Liver (tissue), 9 donors: ENCODE data around the gene IL12RB1. TPM values are rescaled to one million over a fixed set of nuclear protein-coding genes. Genes with fewer than 3 reads are reported as not detected.

Experiments
- DNase-seq: peaks from one replicate; pipeline ENCODE4 v3.0.0-alpha.2; 2017; ENCODE audit warnings: low spot score
- H3K27ac ChIP-seq, 2 donors: one replicate each; pipeline ENCODE4 v1.7.0; 2013; ENCODE audit warnings: inconsistent platforms in 2 of 2, low read length in 2 of 2, control low read depth in 1 of 2, low read depth in 1 of 2, mild to moderate bottlenecking in 1 of 2
- H3K27me3 ChIP-seq, 4 donors: one replicate each; pipeline versions ENCODE4 v1.6.1 to v1.7.0; 2013; ENCODE audit warnings: low read length in 3 of 4, inconsistent platforms in 1 of 4, mild to moderate bottlenecking in 1 of 4, moderate library complexity in 1 of 4; ENCODE audit not compliant: control insufficient read depth in 4 of 4, insufficient read depth in 4 of 4
- H3K36me3 ChIP-seq, 4 donors: one replicate each; pipeline versions ENCODE4 v1.6.1 to v1.7.0; 2013; ENCODE audit warnings: low read length in 3 of 4, mild to moderate bottlenecking in 3 of 4, low read depth in 1 of 4, moderate library complexity in 1 of 4; ENCODE audit not compliant: control insufficient read depth in 4 of 4, insufficient read depth in 3 of 4
- H3K4me1 ChIP-seq, 4 donors: one replicate each; pipeline versions ENCODE4 v1.6.1 to v1.7.0; 2013; ENCODE audit warnings: low read length in 3 of 4, mild to moderate bottlenecking in 3 of 4, moderate library complexity in 1 of 4; ENCODE audit not compliant: control insufficient read depth in 4 of 4, insufficient read depth in 4 of 4
- H3K4me3 ChIP-seq, 3 donors: one replicate each; pipeline versions ENCODE4 v1.6.1 to v1.7.0; 2013; ENCODE audit warnings: low read length in 3 of 3, control low read depth in 1 of 3, low read depth in 1 of 3, mild to moderate bottlenecking in 1 of 3
- H3K9ac ChIP-seq, 2 donors: one replicate each; pipeline ENCODE4 v1.7.0; 2013; ENCODE audit warnings: low read length in 2 of 2, mild to moderate bottlenecking in 2 of 2, moderate library complexity in 2 of 2, control low read depth in 1 of 2, low read depth in 1 of 2
- H3K9me3 ChIP-seq, 4 donors: one replicate each; pipeline versions ENCODE4 v1.6.1 to v1.7.0; 2013; ENCODE audit warnings: low read length in 3 of 4; ENCODE audit not compliant: control insufficient read depth in 4 of 4
- EGR1 ChIP-seq, 2 donors: IDR thresholded peaks; 2 replicates each; pipeline ENCODE4 v1.6.1; 2016 to 2018; ENCODE audit warnings: antibody characterized with exemption in 2 of 2, low read depth in 2 of 2
- HNF4G ChIP-seq: IDR thresholded peaks from 2 replicates; pipeline ENCODE4 v1.6.1; 2016; ENCODE audit warnings: antibody characterized with exemption
- JUND ChIP-seq, 2 donors: IDR thresholded peaks; 2 replicates each; pipeline ENCODE4 v1.6.1; 2016; ENCODE audit warnings: antibody characterized with exemption in 2 of 2
- NR2F2 ChIP-seq: IDR thresholded peaks from 2 replicates; pipeline ENCODE4 v1.6.1; 2016; ENCODE audit warnings: antibody characterized with exemption
- RXRA ChIP-seq, 2 donors: IDR thresholded peaks; 2 replicates each; pipeline ENCODE4 v1.6.1; 2017 to 2018; ENCODE audit warnings: antibody characterized with exemption in 2 of 2, mild to moderate bottlenecking in 1 of 2
- SP1 ChIP-seq: IDR thresholded peaks from 2 replicates; pipeline ENCODE4 v1.6.1; 2018; ENCODE audit warnings: antibody characterized with exemption, mild to moderate bottlenecking
- TAF1 ChIP-seq: conservative IDR thresholded peaks from 2 replicates; pipeline ENCODE4 v1.6.1; 2016; ENCODE audit warnings: antibody characterized with exemption, mild to moderate bottlenecking
- YY1 ChIP-seq: IDR thresholded peaks from 2 replicates; pipeline ENCODE4 v1.6.1; 2016; ENCODE audit warnings: antibody characterized with exemption, mild to moderate bottlenecking
- WGBS: extraction: QIAGEN DNeasy Blood & Tissue Kit; methylation state at CpG from one replicate; pipeline ENCODE4 v1.1.7; 2013; 5-methylcytosine and 5-hydroxymethylcytosine counted together
- polyA plus RNA-seq, 2 donors: library from polyadenylated mRNA; stranded (reverse) in 1 of 2; unstranded in 1 of 2; fragments of 200-250 nt in 1 of 2; fragments of >200 nt in 1 of 2; fragmentation: Nextera tagmentation in 1 of 2; extraction: Ambion mirVana in 1 of 2; gene quantifications; one replicate each; pipeline versions ENCODE4 v1.2.1 to v1.2.3, GENCODE V29; 2013 to 2015
- total RNA-seq, 2 donors: library from RNA; depleted of rRNA; stranded (reverse); fragments of >200 nt; gene quantifications; one replicate each; pipeline ENCODE4 v1.2.3, GENCODE V29; 2014
- TF ChIP-seq, protein P1 (sequence below): IDR thresholded peaks from 2 replicates; pipeline ENCODE4 v1.6.1; 2016; ENCODE audit warnings: antibody characterized with exemption
- TF ChIP-seq, protein P2 (sequence below): IDR thresholded peaks from 2 replicates; pipeline ENCODE4 v1.6.1; 2016; ENCODE audit warnings: antibody characterized with exemption
- TF ChIP-seq, protein P3 (sequence below): IDR thresholded peaks from 2 replicates; pipeline ENCODE4 v1.6.1; 2016; ENCODE audit warnings: antibody characterized with exemption, mild to moderate bottlenecking
- TF ChIP-seq, protein P4 (sequence below): fragments of 150-350 bp; IDR thresholded peaks from 2 replicates; pipeline ENCODE4 v1.5.1; 2017; ENCODE audit warnings: improper control_type of control experiment, low read depth, low read length; ENCODE audit not compliant: missing input control
- donor health status: healthy.
- donor health status: healthy.
- donor health status: healthy.
- donor health status: healthy.
- donor health status: healthy.

Gene IL12RB1
- total and polyA plus RNA-seq, 4 donors: 0.43 to 2.4 (median 1.1) TPM

DNA sequence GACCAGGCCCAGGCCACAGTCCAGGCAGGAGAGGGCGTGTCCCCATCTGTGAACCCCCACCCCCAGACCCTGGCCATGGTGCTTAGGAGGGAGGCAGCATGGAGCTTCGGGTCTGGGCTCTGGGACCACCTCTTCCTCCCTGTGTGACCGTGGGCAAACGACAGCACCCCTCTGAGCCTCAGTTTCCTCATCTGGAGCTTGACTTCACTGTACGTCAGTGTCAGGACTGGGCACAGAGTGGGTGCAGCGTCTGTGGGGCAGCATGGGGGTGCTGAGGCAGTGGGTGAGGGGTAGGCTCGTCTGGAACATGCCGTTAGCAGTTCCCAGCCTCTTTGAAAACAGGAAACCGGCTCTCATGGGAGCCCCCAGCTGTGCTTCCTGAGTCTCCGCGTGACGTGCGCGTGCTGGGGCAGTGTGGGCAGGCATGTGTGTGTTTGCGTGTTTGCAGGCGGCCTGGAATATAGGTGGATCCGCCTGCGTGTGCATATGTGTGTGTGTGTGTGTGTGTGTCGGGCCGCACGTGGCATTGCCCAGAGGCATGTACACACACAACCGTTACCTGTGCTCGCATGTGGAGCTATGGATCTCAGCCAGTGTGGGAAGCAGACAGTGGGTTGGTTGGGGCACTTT lies 63.0 kb downstream of the IL12RB1 start:
- Histone ChIP-seq H3K36me3 (no peaks in the 10 kb centered on the region), H3K4me1 (peaks cover 6 to 29% (median 16%) of the 10 kb centered on the region in 4 donors), H3K27me3 (no peaks in the 10 kb centered on the region), H3K9ac (no peak overlapping the region), H3K4me3 (no peak overlapping the region), H3K9me3 (no peaks in the 10 kb centered on the region), H3K27ac (peak overlapping the region; percentile 64 to 65)
- TF ChIP-seq NR2F2: no peak
- TF ChIP-seq HNF4G: no peak
- TF ChIP-seq EGR1 (IDR thresholded peaks at IDR 0.05; ENCODE audit: low read depth in 2 of 2): no peak
- TF ChIP-seq, protein P1, sequence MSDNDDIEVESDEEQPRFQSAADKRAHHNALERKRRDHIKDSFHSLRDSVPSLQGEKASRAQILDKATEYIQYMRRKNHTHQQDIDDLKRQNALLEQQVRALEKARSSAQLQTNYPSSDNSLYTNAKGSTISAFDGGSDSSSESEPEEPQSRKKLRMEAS: peak; percentile 56
- TF ChIP-seq, protein P2, sequence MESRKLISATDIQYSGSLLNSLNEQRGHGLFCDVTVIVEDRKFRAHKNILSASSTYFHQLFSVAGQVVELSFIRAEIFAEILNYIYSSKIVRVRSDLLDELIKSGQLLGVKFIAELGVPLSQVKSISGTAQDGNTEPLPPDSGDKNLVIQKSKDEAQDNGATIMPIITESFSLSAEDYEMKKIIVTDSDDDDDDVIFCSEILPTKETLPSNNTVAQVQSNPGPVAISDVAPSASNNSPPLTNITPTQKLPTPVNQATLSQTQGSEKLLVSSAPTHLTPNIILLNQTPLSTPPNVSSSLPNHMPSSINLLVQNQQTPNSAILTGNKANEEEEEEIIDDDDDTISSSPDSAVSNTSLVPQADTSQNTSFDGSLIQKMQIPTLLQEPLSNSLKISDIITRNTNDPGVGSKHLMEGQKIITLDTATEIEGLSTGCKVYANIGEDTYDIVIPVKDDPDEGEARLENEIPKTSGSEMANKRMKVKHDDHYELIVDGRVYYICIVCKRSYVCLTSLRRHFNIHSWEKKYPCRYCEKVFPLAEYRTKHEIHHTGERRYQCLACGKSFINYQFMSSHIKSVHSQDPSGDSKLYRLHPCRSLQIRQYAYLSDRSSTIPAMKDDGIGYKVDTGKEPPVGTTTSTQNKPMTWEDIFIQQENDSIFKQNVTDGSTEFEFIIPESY: no peak
- TF ChIP-seq SP1: peak; percentile 57
- TF ChIP-seq RXRA (IDR thresholded peaks at IDR 0.05): peak in 1 of 2 donors; percentile 18
- TF ChIP-seq, protein P3, sequence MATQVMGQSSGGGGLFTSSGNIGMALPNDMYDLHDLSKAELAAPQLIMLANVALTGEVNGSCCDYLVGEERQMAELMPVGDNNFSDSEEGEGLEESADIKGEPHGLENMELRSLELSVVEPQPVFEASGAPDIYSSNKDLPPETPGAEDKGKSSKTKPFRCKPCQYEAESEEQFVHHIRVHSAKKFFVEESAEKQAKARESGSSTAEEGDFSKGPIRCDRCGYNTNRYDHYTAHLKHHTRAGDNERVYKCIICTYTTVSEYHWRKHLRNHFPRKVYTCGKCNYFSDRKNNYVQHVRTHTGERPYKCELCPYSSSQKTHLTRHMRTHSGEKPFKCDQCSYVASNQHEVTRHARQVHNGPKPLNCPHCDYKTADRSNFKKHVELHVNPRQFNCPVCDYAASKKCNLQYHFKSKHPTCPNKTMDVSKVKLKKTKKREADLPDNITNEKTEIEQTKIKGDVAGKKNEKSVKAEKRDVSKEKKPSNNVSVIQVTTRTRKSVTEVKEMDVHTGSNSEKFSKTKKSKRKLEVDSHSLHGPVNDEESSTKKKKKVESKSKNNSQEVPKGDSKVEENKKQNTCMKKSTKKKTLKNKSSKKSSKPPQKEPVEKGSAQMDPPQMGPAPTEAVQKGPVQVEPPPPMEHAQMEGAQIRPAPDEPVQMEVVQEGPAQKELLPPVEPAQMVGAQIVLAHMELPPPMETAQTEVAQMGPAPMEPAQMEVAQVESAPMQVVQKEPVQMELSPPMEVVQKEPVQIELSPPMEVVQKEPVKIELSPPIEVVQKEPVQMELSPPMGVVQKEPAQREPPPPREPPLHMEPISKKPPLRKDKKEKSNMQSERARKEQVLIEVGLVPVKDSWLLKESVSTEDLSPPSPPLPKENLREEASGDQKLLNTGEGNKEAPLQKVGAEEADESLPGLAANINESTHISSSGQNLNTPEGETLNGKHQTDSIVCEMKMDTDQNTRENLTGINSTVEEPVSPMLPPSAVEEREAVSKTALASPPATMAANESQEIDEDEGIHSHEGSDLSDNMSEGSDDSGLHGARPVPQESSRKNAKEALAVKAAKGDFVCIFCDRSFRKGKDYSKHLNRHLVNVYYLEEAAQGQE: no peak
- TF ChIP-seq TAF1: no peak
- 69% methylated on average over 23 of the region's 23 CpGs for WGBS
- DNase-seq: peak; percentile 51

DNA sequence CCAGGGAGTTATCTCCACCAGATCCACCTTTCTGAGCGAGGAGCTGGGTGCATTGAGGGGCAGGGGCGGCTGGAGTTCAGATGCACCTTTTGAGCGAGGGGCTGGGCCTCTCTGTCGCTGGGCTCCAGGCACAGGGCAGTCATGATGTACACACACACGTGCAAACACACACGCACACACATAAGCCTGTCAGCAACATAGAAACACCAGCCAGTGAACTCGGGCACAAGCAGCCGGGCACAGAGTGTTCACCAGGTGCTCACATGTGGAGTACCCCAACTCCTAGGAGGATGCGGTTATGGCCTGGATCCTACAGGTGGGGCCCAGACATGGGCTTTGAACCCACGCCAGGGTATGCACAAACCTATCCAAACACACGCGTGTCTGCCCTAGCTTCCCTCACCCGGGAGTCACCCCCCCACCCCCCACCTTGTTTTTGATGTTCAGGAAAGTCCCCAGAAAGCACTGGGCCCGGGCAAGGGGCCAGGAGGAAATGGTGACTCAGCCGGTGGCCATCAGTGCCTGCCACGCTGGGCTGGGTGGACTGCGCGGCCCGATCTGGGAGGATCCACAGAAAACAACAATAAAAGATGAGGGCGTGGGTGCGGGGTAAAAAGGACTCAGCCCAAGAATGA lies 65.5 kb downstream of the IL12RB1 start:
- WGBS: 49% methylated on average over 21 of the region's 21 CpGs
- Histone ChIP-seq H3K36me3 (no peaks in the 10 kb centered on the region), H3K27me3 (no peaks in the 10 kb centered on the region), H3K9ac (peak overlapping the region in 1 of 2 donors; percentile 8), H3K4me3 (peak overlapping the region in 1 of 3 donors; percentile 11), H3K9me3 (no peaks in the 10 kb centered on the region), H3K4me1 (peaks cover 6 to 26% (median 14%) of the 10 kb centered on the region in 4 donors), H3K27ac (peak overlapping the region; percentile 63 to 78)
- peak; percentile 65 to 88 for TF ChIP-seq JUND (IDR thresholded peaks at IDR 0.05)
- TF ChIP-seq, protein P4, sequence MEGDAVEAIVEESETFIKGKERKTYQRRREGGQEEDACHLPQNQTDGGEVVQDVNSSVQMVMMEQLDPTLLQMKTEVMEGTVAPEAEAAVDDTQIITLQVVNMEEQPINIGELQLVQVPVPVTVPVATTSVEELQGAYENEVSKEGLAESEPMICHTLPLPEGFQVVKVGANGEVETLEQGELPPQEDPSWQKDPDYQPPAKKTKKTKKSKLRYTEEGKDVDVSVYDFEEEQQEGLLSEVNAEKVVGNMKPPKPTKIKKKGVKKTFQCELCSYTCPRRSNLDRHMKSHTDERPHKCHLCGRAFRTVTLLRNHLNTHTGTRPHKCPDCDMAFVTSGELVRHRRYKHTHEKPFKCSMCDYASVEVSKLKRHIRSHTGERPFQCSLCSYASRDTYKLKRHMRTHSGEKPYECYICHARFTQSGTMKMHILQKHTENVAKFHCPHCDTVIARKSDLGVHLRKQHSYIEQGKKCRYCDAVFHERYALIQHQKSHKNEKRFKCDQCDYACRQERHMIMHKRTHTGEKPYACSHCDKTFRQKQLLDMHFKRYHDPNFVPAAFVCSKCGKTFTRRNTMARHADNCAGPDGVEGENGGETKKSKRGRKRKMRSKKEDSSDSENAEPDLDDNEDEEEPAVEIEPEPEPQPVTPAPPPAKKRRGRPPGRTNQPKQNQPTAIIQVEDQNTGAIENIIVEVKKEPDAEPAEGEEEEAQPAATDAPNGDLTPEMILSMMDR: no peak
- TF ChIP-seq YY1: peak; percentile 57
- TF ChIP-seq SP1: peak; percentile 25
- TF ChIP-seq NR2F2: peak; percentile 33
- DNase-seq: no peak
